DND-41 (cell line): ENCODE measurements around the gene PHACTR1.

Experiments used
- ATAC-seq: fragments of 200-7000 bp; cut with Tn5 transposase; 3 replicates; pipeline ENCODE4 v1.9.1; 2021; ENCODE audit warnings: low read depth; ENCODE audit not compliant: insufficient read depth
- DNase-seq: peaks from one replicate; pipeline ENCODE4 v3.0.0-alpha.2; 2020
- H2AFZ ChIP-seq: 2 replicates; pipeline ENCODE4 v1.6.0; 2012; ENCODE audit warnings: low read depth, low read length
- H3K27ac ChIP-seq: 2 replicates; pipeline ENCODE4 v1.5.1; 2012; ENCODE audit warnings: low read length, inconsistent platforms
- H3K27me3 ChIP-seq: fragments of 200-600 bp; sonication (generic); 2 replicates; pipeline ENCODE4 v1.6.0; 2012; ENCODE audit warnings: low read length, mild to moderate bottlenecking, inconsistent platforms; ENCODE audit not compliant: insufficient read depth, poor library complexity
- H3K36me3 ChIP-seq: 2 replicates; pipeline ENCODE4 v1.5.1; 2012; ENCODE audit warnings: low read length, inconsistent platforms; ENCODE audit not compliant: insufficient read depth
- H3K4me1 ChIP-seq: 2 replicates; pipeline ENCODE4 v1.5.1; 2012; ENCODE audit warnings: mild to moderate bottlenecking, low read length; ENCODE audit not compliant: insufficient read depth
- H3K4me2 ChIP-seq: 2 replicates; pipeline ENCODE4 v1.6.0; 2012; ENCODE audit warnings: mild to moderate bottlenecking, moderate library complexity, low read length, inconsistent platforms; ENCODE audit not compliant: insufficient read depth
- H3K4me3 ChIP-seq, 2 experiments: fragments of 200-600 bp in 1 of 2; shearing (Covaris generic) in 1 of 2; 2 replicates each; pipeline ENCODE4 v1.5.1; 2012 to 2016; ENCODE audit warnings: inconsistent platforms in 2 of 2, low read length in 2 of 2, mild to moderate bottlenecking in 2 of 2, low read depth in 1 of 2, moderate library complexity in 1 of 2
- H3K79me2 ChIP-seq: 2 replicates; pipeline ENCODE4 v1.6.0; 2012; ENCODE audit warnings: low read length, inconsistent platforms; ENCODE audit not compliant: insufficient read depth
- H3K9ac ChIP-seq: 2 replicates; pipeline ENCODE4 v1.6.0; 2012; ENCODE audit warnings: low read depth, mild to moderate bottlenecking, inconsistent platforms, low read length, moderate library complexity
- H3K9me3 ChIP-seq: 2 replicates; pipeline ENCODE4 v1.5.1; 2012; ENCODE audit warnings: low read length, moderate library complexity, mild to moderate bottlenecking, inconsistent platforms; ENCODE audit not compliant: insufficient read depth, severe bottlenecking
- H4K20me1 ChIP-seq: 2 replicates; pipeline ENCODE4 v1.6.0; 2012; ENCODE audit warnings: low read length; ENCODE audit not compliant: insufficient read depth
- CTCF ChIP-seq: IDR thresholded peaks from 2 replicates; pipeline ENCODE4 v1.5.1; 2012; ENCODE audit warnings: borderline replicate concordance, low read length, moderate library complexity, mild to moderate bottlenecking; ENCODE audit not compliant: poor library complexity, severe bottlenecking; ENCODE audit errors: extremely low read depth
- EZH2 ChIP-seq: IDR thresholded peaks from 3 replicates; pipeline ENCODE4 v1.6.1; 2012; ENCODE audit warnings: borderline replicate concordance, low read depth, mild to moderate bottlenecking, moderate library complexity, low read length, inconsistent platforms; ENCODE audit not compliant: severe bottlenecking

PHACTR1 gene

GRCh38 chr6:12811519-12811918, 95.0 kb downstream of the PHACTR1 start:
- Histone ChIP-seq H3K36me3 (no peaks in the 10 kb centered on the region), H2AFZ (no peak overlapping the region), H3K27me3 (no peaks in the 10 kb centered on the region), H3K4me1 (peaks cover 9% of the 10 kb centered on the region; the same call in 1 of the 2 replicates), H3K4me3 (no peak overlapping the region), H4K20me1 (no peaks in the 10 kb centered on the region), H3K9me3 (no peaks in the 10 kb centered on the region), H3K79me2 (no peaks in the 10 kb centered on the region), H3K4me2 (no peak overlapping the region), H3K9ac (no peak overlapping the region), H3K27ac (no peak overlapping the region)
- DNase-seq (no peak), ATAC-seq (no peak)
- no peak for TF ChIP-seq CTCF
- TF ChIP-seq EZH2 = no peak

GRCh38 chr6:12813321-12813720, 96.8 kb downstream of the PHACTR1 start:
- Histone ChIP-seq H3K4me3 (no peak overlapping the region), H2AFZ (no peak overlapping the region), H3K79me2 (no peaks in the 10 kb centered on the region), H3K4me1 (peaks cover 13% of the 10 kb centered on the region; the same call in 1 of the 2 replicates), H3K36me3 (no peaks in the 10 kb centered on the region), H3K27ac (no peak overlapping the region), H4K20me1 (no peaks in the 10 kb centered on the region), H3K4me2 (no peak overlapping the region), H3K27me3 (no peaks in the 10 kb centered on the region), H3K9me3 (no peaks in the 10 kb centered on the region), H3K9ac (no peak overlapping the region)
- no peak for TF ChIP-seq EZH2
- TF ChIP-seq CTCF = no peak
- ATAC-seq (no peak), DNase-seq (no peak)

- no peak overlapping the region for H3K4me2 ChIP-seq
- no peak for TF ChIP-seq EZH2
- TF ChIP-seq CTCF = no peak
- no peak for ATAC-seq
Measured at GRCh38 chr6:12814015-12814414, 97.4 kb downstream of the PHACTR1 start.

GRCh38 chr6:12815089-12815488, 98.5 kb downstream of the PHACTR1 start:
- peaks cover 4% of the 10 kb centered on the region for H3K27me3 ChIP-seq
- H3K4me2 ChIP-seq = no peak overlapping the region
- DNase-seq (no peak), ATAC-seq (no peak)
- no peak overlapping the region for H3K4me3 ChIP-seq
- no peaks in the 10 kb centered on the region for H4K20me1 ChIP-seq
- H3K79me2 ChIP-seq = no peaks in the 10 kb centered on the region
- no peaks in the 10 kb centered on the region for H3K9me3 ChIP-seq
- H3K4me1 ChIP-seq = peaks cover 24% of the 10 kb centered on the region
- TF ChIP-seq CTCF (no peak), EZH2 (no peak)
- H3K36me3 ChIP-seq = no peaks in the 10 kb centered on the region
- H3K9ac ChIP-seq = no peak overlapping the region
- H3K27ac ChIP-seq = no peak overlapping the region
- H2AFZ ChIP-seq = no peak overlapping the region

More at GRCh38 chr6:12814015-12814414, 97.4 kb downstream of the PHACTR1 start:
- Histone ChIP-seq H2AFZ (no peak overlapping the region), H3K4me1 (peaks cover 18% of the 10 kb centered on the region), H3K27me3 (peaks cover 4% of the 10 kb centered on the region), H3K79me2 (no peaks in the 10 kb centered on the region), H3K27ac (no peak overlapping the region), H4K20me1 (no peaks in the 10 kb centered on the region), H3K36me3 (no peaks in the 10 kb centered on the region), H3K4me3 (no peak overlapping the region), H3K9me3 (no peaks in the 10 kb centered on the region), H3K9ac (no peak overlapping the region)
- no peak for DNase-seq
